Activated T-cell treated with anti-CD3 and anti-CD28 coated beads, Interleukin-2, amount 50 U/mL, for 24 hours (primary cell): ENCODE data around the gene RBBP6.
"Not testable (repeated sequence)": the region's sequence is repeated elsewhere in the genome, so short reads cannot be mapped to it uniquely, and the experiment has no call there.

ENCODE experiments used
- DNase-seq: peaks from one replicate; pipeline ENCODE4 v3.0.0-alpha.2; 2020
- H3K27ac Mint-ChIP-seq: 2 replicates; pipeline ENCODE4 v1.8.0; 2020; ENCODE audit warnings: mild to moderate bottlenecking, mixed read lengths
- H3K27me3 Mint-ChIP-seq: 2 replicates; pipeline ENCODE4 v1.8.0; 2020; ENCODE audit warnings: mixed read lengths
- H3K36me3 Mint-ChIP-seq: 2 replicates; pipeline ENCODE4 v1.8.0; 2020; ENCODE audit warnings: low read depth, mixed read lengths
- H3K4me1 Mint-ChIP-seq: 2 replicates; pipeline ENCODE4 v1.8.0; 2020; ENCODE audit warnings: low read depth, mixed read lengths
- H3K4me3 Mint-ChIP-seq: 2 replicates; pipeline ENCODE4 v1.8.0; 2020; ENCODE audit warnings: mild to moderate bottlenecking, moderate library complexity, mixed read lengths
- H3K9me3 Mint-ChIP-seq: 2 replicates; pipeline ENCODE4 v1.8.0; 2020; ENCODE audit warnings: mixed read lengths

Gene RBBP6

GRCh38 chr16:24613267-24613666, 73.9 kb downstream of the RBBP6 start:
- peaks cover 13% of the 10 kb centered on the region for H3K4me1 Mint-ChIP-seq
- not testable (repeated sequence) for H3K36me3 Mint-ChIP-seq, H3K9me3 Mint-ChIP-seq, H3K27ac Mint-ChIP-seq, H3K4me3 Mint-ChIP-seq, DNase-seq
- peaks cover 41% of the 10 kb centered on the region for H3K27me3 Mint-ChIP-seq

- peaks cover 12% of the 10 kb centered on the region for H3K27me3 Mint-ChIP-seq
- no peaks in the 10 kb centered on the region for H3K36me3 Mint-ChIP-seq
- H3K4me3 Mint-ChIP-seq = no peak overlapping the region
- no peak for DNase-seq
- H3K4me1 Mint-ChIP-seq = no peaks in the 10 kb centered on the region
- H3K27ac Mint-ChIP-seq = no peak overlapping the region
- H3K9me3 Mint-ChIP-seq = no peaks in the 10 kb centered on the region
These were observed 78.1 kb downstream of the RBBP6 start for GRCh38 chr16:24617502-24617901.
